MM.1S (cell line): ENCODE results near the gene PKP2.

Experiments
- DNase-seq: peaks from one replicate; pipeline ENCODE4 v3.0.0-alpha.2; 2015
- H2AFZ ChIP-seq: fragments of 300-600 bp; sonication (generic); 2 replicates; pipeline ENCODE4 v1.6.0; 2016; ENCODE audit warnings: antibody characterized with exemption, low read length
- H3F3A ChIP-seq: fragments of 300-600 bp; sonication (generic); 2 replicates; pipeline ENCODE4 v1.6.1; 2016; ENCODE audit warnings: mild to moderate bottlenecking, antibody characterized with exemption, low read length, moderate library complexity, mixed read lengths; ENCODE audit not compliant: insufficient read depth
- H3K27ac ChIP-seq: fragments of 300-600 bp; sonication (generic); 2 replicates; pipeline ENCODE4 v1.5.1; 2016; ENCODE audit warnings: mild to moderate bottlenecking, low read length
- H3K27me3 ChIP-seq: fragments of 300-600 bp; sonication (generic); replicated peaks from 2 replicates; pipeline ENCODE4 v1.6.0; 2016; ENCODE audit warnings: low read length; ENCODE audit not compliant: insufficient read depth
- H3K36me3 ChIP-seq: fragments of 300-600 bp; sonication (generic); replicated peaks from 2 replicates; pipeline ENCODE4 v1.6.1; 2016; ENCODE audit warnings: mild to moderate bottlenecking, low read length, mixed read lengths; ENCODE audit not compliant: insufficient read depth
- H3K4me1 ChIP-seq: fragments of 300-600 bp; sonication (generic); 2 replicates; pipeline ENCODE4 v1.6.1; 2016; ENCODE audit warnings: low read length, mixed read lengths
- H3K4me2 ChIP-seq: fragments of 300-600 bp; sonication (generic); 2 replicates; pipeline ENCODE4 v1.6.0; 2016; ENCODE audit warnings: low read depth, low read length
- H3K4me3 ChIP-seq: fragments of 300-600 bp; sonication (generic); 2 replicates; pipeline ENCODE4 v1.5.1; 2016; ENCODE audit warnings: low read length, mixed read lengths
- H3K79me2 ChIP-seq: fragments of 300-600 bp; sonication (generic); 2 replicates; pipeline ENCODE4 v1.6.1; 2016; ENCODE audit warnings: mixed run types, low read length, mixed read lengths
- H3K9ac ChIP-seq: fragments of 300-600 bp; sonication (generic); 2 replicates; pipeline ENCODE4 v1.6.1; 2016; ENCODE audit warnings: low read length, mixed read lengths
- H3K9me2 ChIP-seq: fragments of 300-600 bp; sonication (generic); replicated peaks from 2 replicates; pipeline ENCODE4 v1.6.1; 2016; ENCODE audit warnings: mild to moderate bottlenecking, low read length, mixed read lengths; ENCODE audit not compliant: insufficient read depth
- H3K9me3 ChIP-seq: fragments of 300-600 bp; sonication (generic); replicated peaks from 2 replicates; pipeline ENCODE4 v1.6.1; 2016; ENCODE audit warnings: mild to moderate bottlenecking, low read length, mixed read lengths; ENCODE audit not compliant: insufficient read depth
- H4K20me1 ChIP-seq: fragments of 300-600 bp; sonication (generic); 2 replicates; pipeline ENCODE4 v1.6.1; 2016; ENCODE audit warnings: mild to moderate bottlenecking, low read length, moderate library complexity, mixed read lengths; ENCODE audit not compliant: insufficient read depth
- EZH2 ChIP-seq: fragments of 300-600 bp; sonication (generic); optimal IDR thresholded peaks from 2 replicates; pipeline ENCODE3; 2017; ENCODE audit warnings: low read depth, mild to moderate bottlenecking, antibody characterized with exemption, low read length, mixed read lengths
- EZH2phosphoT487 ChIP-seq: fragments of 300-600 bp; sonication (generic); IDR thresholded peaks from 2 replicates; pipeline ENCODE4 v1.6.1; 2018; ENCODE audit warnings: antibody characterized with exemption, low read length
- TF ChIP-seq, protein P1 (sequence below): fragments of 300-600 bp; sonication (generic); IDR thresholded peaks from 2 replicates; pipeline ENCODE4 v1.5.1; 2016; ENCODE audit warnings: antibody characterized with exemption, low read length, mixed read lengths

Gene PKP2

GRCh38 chr12:32761716-32762115 lies 134.9 kb downstream of the PKP2 start:
- Histone ChIP-seq H3K9me3 (no peaks in the 10 kb centered on the region), H3K9ac (no peak overlapping the region), H3K36me3 (no peaks in the 10 kb centered on the region), H3K4me3 (no peak overlapping the region), H3K4me1 (peaks cover 3% of the 10 kb centered on the region; the same call in 1 of the 2 replicates), H2AFZ (no peak overlapping the region), H3K79me2 (no peaks in the 10 kb centered on the region), H3K27me3 (no peaks in the 10 kb centered on the region), H3K9me2 (no peaks in the 10 kb centered on the region), H4K20me1 (no peaks in the 10 kb centered on the region), H3K27ac (no peak overlapping the region), H3K4me2 (no peak overlapping the region), H3F3A (no peaks in the 10 kb centered on the region)
- DNase-seq, result no peak
- TF ChIP-seq EZH2phosphoT487 (no peak), EZH2 (no peak)
- TF ChIP-seq, protein P1, sequence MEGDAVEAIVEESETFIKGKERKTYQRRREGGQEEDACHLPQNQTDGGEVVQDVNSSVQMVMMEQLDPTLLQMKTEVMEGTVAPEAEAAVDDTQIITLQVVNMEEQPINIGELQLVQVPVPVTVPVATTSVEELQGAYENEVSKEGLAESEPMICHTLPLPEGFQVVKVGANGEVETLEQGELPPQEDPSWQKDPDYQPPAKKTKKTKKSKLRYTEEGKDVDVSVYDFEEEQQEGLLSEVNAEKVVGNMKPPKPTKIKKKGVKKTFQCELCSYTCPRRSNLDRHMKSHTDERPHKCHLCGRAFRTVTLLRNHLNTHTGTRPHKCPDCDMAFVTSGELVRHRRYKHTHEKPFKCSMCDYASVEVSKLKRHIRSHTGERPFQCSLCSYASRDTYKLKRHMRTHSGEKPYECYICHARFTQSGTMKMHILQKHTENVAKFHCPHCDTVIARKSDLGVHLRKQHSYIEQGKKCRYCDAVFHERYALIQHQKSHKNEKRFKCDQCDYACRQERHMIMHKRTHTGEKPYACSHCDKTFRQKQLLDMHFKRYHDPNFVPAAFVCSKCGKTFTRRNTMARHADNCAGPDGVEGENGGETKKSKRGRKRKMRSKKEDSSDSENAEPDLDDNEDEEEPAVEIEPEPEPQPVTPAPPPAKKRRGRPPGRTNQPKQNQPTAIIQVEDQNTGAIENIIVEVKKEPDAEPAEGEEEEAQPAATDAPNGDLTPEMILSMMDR, result no peak

- peaks cover 30% of the 10 kb centered on the region for H3K79me2 ChIP-seq
- no peak overlapping the region for H2AFZ ChIP-seq
- H3K4me1 ChIP-seq, result peaks cover 14% of the 10 kb centered on the region
- H3K4me2 ChIP-seq, result no peak overlapping the region
- no peaks in the 10 kb centered on the region for H3K9me2 ChIP-seq
- no peak for DNase-seq
- TF ChIP-seq, protein P1, result no peak
- TF ChIP-seq EZH2, result no peak
- TF ChIP-seq EZH2phosphoT487, result no peak
- no peaks in the 10 kb centered on the region for H4K20me1 ChIP-seq
- no peaks in the 10 kb centered on the region for H3K36me3 ChIP-seq
- no peaks in the 10 kb centered on the region for H3K9me3 ChIP-seq
- H3K27me3 ChIP-seq, result no peaks in the 10 kb centered on the region
- H3K4me3 ChIP-seq, result no peak overlapping the region
- H3K9ac ChIP-seq, result no peak overlapping the region
- no peak overlapping the region for H3K27ac ChIP-seq
- peaks cover 5% of the 10 kb centered on the region; the same call in 1 of the 2 replicates for H3F3A ChIP-seq
These were observed 139.4 kb downstream of the PKP2 start for GRCh38 chr12:32757157-32757556.

DNA sequence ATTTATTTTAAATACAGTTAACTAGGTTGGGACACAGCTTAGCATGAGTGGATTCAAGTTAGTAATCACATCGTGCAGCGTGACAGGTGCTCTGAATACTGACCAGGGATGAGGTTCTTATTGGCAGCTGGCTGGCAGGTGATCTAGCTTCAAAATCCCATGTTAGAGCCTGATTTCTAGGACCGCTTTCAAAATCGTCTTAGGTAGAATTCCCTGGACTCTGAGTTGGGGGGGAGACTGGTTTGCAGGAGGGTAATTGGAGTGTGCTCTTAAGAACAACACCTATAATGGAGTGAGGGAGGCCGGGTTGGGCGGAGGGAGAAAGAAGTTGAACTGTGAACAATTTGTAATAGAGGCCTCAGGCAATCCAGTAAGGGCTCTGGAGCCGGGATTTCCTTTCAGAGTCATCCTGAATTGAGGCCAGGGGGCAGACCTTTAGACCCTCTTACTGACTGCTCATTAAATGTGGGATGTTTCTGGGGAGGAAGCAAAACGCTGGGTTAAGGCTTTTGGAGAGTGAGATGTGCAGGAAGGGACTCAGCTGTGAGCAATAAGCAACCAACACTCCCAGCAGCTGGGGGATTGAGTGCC lies 140.0 kb downstream of the PKP2 start:
- peaks cover 36% of the 10 kb centered on the region for H3K79me2 ChIP-seq
- no peaks in the 10 kb centered on the region for H4K20me1 ChIP-seq
- no peak for DNase-seq
- H3K27ac ChIP-seq, result no peak overlapping the region
- no peaks in the 10 kb centered on the region for H3K27me3 ChIP-seq
- H2AFZ ChIP-seq, result no peak overlapping the region; the same call in 1 of the 2 replicates
- peaks cover 14% of the 10 kb centered on the region for H3K4me1 ChIP-seq
- no peak overlapping the region for H3K9ac ChIP-seq
- peak overlapping the region; percentile 97; the same call in 1 of the 2 replicates for H3K4me2 ChIP-seq
- H3K36me3 ChIP-seq, result peaks cover 6% of the 10 kb centered on the region; the same call in 1 of the 2 replicates
- H3K4me3 ChIP-seq, result peak overlapping the region; percentile 84; the same call in 1 of the 2 replicates
- no peaks in the 10 kb centered on the region for H3K9me2 ChIP-seq
- no peak for TF ChIP-seq EZH2
- TF ChIP-seq, protein P1, result no peak
- TF ChIP-seq EZH2phosphoT487, result no peak
- peaks cover 5% of the 10 kb centered on the region; the same call in 1 of the 2 replicates for H3F3A ChIP-seq
- no peaks in the 10 kb centered on the region for H3K9me3 ChIP-seq
